Retinal pigment epithelial cell (primary cell): ENCODE measurements around the gene SLC12A3.

Experiments used
- DNase-seq: peaks from one replicate; pipeline ENCODE4 v3.0.0-alpha.2; 2010; ENCODE audit warnings: low read depth
- H3K4me3 ChIP-seq: 2 replicates; pipeline ENCODE4 v1.5.1; 2011; ENCODE audit warnings: mild to moderate bottlenecking, low read length, control low read depth, moderate library complexity
- CTCF ChIP-seq: conservative IDR thresholded peaks from 2 replicates; pipeline ENCODE4 v1.5.1; 2011; ENCODE audit warnings: low read depth, low read length, control low read depth, inconsistent platforms

Gene SLC12A3

GRCh38 chr16:56860226-56861020 is 4.6 kb upstream of the SLC12A3 start:
- DNase-seq: no peak
- no peak overlapping the region for H3K4me3 ChIP-seq
- TF ChIP-seq CTCF: no peak

- no peak overlapping the region for H3K4me3 ChIP-seq
- no peak for TF ChIP-seq CTCF
- no peak for DNase-seq
Measured at GRCh38 chr16:56861092-56861610, 3.9 kb upstream of the SLC12A3 start.

- no peak for TF ChIP-seq CTCF
- DNase-seq: no peak
- H3K4me3 ChIP-seq: no peak overlapping the region
Measured at GRCh38 chr16:56861756-56862155, 3.3 kb upstream of the SLC12A3 start.

- DNase-seq: no peak
- no peak overlapping the region for H3K4me3 ChIP-seq
- no peak for TF ChIP-seq CTCF
Measured at GRCh38 chr16:56862776-56863175, 2.2 kb upstream of the SLC12A3 start.

GRCh38 chr16:56865394-56866062 is 521 bp downstream of the SLC12A3 start:
- H3K4me3 ChIP-seq: no peak overlapping the region
- TF ChIP-seq CTCF: no peak
- no peak for DNase-seq

- peak; percentile 72 for TF ChIP-seq CTCF
- DNase-seq: peak; percentile 16
- H3K4me3 ChIP-seq: no peak overlapping the region
Measured at GRCh38 chr16:56866955-56867830, 2.2 kb downstream of the SLC12A3 start.
